GM19397 (cell line): ENCODE data around the gene SMIM36.
"Not testable (repeated sequence)": the region's sequence is repeated elsewhere in the genome, so short reads cannot be mapped to it uniquely, and the experiment has no call there.

Source experiments
- ATAC-seq: cut with Tn5 transposase; IDR thresholded peaks from one replicate; pipeline ENCODE4 v1.9.1; 2021; ENCODE audit warnings: mild to moderate bottlenecking, moderate library complexity; ENCODE audit not compliant: unreplicated experiment

SMIM36 gene

DNA sequence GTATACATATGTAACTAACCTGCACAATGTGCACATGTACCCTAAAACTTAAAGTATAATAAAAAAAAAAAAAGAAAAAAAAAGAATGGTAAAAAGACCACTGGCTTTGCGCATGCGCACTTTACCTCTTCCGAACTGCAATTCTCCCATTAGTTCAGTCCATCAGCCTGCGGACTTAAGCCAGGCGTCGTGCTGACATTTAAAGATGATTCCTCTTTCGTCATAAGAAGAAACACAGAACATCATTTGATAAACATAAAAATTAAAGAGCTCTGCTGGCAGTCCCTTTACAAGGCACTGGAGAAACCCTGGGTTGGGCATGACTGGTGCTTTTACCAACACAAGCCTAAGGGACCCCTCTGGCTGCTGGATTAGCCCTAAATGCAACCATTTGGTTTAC is 3.6 kb downstream of the SMIM36 start:
- ATAC-seq: not testable (repeated sequence)

DNA sequence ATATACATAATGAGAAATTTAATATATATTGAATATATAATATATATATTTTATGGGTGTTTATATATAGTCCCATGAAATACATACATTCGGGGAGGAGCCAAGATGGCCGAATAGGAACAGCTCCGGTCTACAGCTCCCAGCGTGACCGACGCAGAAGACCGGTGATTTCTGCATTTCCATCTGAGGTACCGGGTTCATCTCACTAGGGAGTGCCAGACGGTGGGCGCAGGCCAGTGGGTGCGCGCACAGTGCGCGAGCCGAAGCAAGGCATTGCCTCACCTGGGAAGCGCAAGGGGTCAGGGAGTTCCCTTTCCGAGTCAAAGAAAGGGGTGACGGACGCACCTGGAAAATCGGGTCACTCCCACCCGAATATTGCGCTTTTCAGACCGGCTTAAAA is 9.6 kb downstream of the SMIM36 start:
- ATAC-seq: not testable (repeated sequence)

DNA sequence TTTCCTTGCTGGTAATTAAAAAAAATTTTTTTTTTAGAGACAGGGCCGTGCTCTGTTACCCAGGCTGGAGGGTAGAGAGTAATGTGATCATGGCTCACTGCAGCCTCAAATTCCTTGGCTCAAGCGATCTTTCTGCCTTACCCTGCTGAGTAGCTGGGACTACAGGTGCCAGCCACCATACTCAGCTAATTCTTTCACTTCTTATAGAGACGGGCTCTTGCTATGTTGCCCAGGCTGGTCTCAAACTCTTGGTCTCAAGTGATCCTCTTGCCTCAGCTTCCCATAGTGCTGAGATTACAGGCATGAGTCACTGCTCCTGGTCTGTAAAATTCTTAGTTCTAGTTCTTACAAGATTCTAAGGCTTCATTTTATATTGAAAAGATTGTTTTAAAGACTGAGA is 11.1 kb downstream of the SMIM36 start:
- no peak for ATAC-seq

DNA sequence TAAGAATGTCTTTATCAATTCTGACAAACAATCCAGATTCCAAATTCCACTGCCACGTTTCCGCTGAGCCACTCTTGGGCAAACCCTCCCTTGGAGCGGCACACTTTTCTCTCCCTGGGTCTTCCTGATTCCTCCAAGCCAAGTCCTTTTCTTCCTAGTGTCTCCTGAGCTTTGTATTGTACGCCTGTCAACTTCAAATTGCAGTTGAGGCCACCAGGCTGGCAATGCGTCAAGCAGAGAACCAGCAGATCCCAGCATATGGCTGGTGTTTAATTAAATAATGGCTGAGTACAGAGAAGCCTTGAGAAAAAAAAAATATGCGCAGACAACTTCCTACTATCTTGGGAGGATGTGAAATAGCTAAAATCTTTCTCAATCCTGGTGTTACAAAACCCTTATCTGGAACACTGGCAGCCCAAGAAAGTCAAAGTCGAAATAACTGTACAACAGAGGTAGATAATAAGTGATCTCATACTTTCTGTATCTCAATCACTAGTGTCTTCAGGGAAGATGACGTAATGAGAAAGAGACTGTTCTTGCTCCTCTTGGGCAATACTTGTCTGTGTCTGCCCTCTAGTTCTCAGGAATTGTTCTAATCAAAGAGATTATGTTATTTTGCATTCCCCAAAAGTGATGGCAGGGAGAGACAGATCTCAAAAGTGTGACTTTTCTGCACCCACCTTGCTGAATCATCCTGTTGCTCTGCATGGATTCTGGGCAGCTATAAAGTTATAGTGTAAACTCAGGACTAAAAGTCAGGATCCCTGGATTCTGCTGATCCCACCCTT is 15.0 kb downstream of the SMIM36 start:
- ATAC-seq: no peak

DNA sequence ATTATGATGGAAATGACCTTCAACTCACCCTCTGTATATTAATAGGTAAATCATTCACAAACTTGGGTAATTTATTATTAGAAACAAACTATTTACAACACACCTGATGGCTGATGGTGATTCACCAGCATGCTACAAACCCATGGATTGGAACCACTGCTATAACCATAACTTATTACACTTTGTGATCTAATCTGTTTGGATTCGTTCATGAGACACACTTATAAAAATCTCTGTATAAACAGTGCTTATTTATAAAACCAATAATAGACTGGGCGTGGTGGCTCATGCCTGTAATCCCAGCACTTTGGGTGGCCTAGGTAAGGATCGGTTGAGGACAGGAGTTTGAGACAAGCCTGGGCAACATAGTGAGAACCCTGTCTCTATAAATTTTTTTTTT is 16.0 kb downstream of the SMIM36 start:
- ATAC-seq: no peak

DNA sequence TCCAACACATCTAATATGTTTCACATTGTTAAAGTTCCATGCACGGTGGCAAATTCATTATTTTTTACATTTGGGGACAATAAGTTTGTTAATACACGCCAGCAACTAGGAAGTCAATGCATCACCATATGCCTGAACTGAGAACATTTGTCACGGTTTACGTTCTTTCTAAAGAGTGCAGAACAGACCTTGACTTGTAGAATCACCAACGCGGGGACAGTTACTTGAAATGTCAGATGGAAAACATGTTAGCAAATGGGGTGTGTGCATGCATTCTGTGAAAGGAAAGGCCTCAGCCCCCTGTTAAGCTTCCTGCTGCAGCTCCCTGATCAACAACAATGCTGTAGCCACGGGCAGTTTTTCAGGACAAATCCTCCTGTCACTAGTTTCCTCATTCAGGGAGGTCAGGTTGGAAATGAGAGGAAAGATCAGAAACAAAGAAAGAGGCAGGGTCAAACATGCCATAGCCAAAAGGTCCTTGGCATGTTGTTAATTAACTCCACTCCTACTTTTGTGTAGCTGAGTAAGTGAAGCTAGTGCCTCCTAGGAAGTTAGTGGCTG is 18.4 kb downstream of the SMIM36 start:
- no peak for ATAC-seq

DNA sequence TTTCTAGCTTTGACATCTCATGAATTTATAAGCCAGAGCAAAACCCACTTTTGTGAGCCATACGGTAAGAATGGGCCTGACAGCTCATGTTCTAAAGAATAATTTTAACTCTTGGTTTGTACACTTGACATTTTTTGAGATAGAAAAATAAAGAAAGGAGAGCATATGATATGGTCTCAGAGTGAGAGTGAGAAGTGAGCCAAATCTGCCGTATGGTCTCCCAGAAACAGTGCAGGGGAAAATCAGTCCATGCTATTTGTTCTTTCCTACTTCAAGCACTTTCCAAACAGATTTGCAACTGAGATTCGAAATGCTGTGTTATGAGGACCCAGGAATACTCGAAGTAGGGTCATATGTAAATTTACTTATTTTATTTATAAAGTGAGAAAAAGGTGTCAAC is 20.9 kb downstream of the SMIM36 start:
- no peak for ATAC-seq

DNA sequence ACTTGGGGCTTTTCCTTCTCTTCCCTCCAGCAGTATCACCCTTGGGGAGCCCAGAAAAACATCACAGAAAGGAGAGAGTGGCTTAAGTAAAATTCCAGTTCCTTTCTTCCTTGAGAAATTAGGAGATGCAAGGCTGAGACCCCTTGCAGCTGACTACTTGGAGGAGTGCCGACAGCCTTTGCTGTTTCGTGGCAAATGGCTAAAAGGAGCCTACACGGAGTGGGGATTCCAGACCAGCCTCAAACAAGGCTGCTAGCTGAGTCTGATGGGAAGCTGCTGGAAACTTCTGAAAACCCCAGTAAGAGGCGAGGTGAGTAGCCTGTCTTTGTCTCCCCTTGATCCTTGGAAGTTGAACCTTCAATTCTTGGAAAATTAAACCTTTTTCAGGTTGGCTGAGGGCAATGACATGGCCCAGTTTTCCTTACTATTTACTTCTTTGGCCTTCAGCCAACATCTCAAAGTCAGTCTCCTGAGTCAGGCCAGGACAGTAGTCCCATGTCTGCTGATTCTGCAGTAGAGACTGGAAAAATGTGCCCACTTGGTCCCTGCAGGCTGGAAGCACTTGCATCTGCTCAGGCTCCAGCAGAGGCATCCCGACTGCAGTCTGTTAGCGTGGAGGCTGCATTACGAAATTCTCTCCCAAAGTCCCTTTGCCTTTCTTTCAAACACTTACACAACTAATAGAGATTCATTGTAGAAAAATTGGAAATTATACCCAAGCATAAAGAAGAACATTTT is 23.4 kb downstream of the SMIM36 start:
- no peak for ATAC-seq

DNA sequence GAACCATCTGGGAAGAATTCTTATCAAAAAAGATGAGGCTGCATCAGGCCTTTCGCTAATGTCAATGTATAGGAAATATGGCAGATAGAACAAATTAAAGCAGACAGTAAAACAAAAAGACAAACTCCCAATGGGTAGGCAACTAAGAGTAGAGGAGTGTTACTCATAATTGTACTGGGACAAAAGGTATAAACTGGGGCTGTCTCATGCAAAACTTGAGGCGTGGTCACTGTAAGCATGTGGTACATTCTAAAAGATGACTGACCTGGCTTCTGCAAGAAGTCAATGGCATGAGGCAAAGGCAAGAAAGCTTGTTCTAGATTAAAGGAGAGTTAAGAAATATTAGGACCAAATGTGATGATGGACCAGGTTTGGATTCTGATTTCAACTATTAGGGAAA is 26.7 kb downstream of the SMIM36 start:
- no peak for ATAC-seq

GRCh38 chr17:55482591-55483389 is 28.5 kb downstream of the SMIM36 start:
- ATAC-seq: no peak

DNA sequence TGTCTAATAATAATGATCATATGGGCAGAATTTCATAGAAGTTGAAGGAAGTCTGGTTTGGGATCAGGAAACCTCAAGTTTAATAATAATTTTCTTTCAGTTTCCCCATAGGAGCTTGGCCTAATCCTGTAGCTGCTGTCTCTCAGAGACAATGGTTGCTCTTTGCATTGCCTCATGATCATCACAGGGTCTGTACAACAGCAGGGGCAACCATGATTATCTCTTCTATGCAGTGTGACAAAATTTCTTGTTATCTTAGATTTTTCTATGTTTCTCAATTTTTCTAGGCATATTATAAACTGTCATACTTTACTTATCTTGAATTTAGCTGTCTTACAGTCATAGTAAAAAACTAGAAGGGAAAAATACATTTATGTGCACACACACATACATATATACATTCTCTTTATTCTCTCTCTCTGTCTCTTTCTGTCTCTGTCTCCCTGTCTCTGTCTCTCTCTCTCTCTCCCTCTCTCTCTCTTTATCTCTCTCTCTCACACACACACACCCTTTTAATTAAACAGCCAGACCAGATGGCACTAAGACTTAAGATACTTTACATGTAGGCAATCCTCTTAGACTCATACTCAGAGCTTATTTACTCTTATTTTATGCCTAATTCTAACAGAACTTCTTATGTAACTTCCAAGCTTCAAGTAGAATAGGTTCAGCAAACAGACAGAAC is 30.5 kb downstream of the SMIM36 start:
- ATAC-seq: no peak

- no peak for ATAC-seq
Measured at GRCh38 chr17:55479903-55480302, 31.3 kb downstream of the SMIM36 start.

DNA sequence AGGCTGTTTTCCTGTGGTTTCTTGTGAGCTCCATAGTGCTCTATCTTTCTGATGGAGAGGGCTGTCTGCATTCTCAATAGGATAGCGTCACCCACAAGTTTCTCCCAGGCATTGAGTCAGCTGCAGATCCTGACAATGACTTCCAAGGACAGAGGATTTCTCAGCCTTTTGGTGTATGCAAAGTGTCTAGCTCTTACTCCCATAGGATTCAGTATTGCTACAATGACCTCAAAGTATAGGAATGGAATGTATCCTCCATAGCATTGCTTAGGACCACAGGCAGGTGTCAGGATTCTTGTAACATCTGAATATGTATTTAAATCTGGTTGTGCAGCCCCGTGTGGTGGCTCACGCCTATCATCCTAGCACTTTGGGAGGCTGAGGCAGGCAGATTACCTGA is 32.3 kb downstream of the SMIM36 start:
- ATAC-seq: no peak

DNA sequence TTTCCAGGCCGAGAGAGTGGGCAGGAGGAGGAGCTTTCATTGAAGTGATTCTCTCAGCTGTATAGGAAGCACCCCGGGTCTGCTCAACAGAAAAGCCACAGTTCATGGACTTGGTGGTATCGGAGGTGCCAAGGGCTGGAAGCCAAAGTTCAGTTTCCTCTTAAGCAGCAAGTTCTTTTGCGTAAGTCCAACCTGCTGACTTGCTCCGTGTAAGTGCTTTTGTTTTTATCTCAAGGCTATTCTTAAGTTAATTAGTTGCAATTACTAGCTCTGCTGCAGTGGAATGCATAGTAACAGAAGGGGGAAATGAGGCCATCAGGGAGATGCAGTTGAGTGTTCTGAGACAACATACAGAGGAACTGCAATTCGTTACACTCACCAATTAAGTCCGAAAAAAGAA is 44.6 kb downstream of the SMIM36 start:
- ATAC-seq: no peak

GRCh38 chr17:55465771-55466170 is 45.5 kb downstream of the SMIM36 start:
- not testable (repeated sequence) for ATAC-seq

DNA sequence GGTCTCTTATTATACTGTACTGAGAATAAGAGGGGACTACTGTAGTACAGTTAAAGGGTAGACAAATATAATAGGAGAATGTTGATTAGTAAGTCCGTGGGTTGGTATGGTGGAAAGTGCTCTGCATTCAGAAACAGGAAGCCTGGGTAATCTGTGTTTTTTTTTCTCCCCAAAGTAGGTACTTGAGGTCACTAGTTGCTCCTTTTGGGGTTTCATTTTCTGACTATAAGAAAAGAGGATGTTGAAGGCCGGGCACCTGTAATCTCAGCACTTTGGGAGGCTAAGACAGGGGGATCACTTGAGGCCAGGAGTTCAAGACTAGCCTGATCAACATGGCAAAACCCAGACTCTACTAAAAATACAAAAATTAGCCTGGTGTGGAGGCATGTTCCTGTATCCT is 47.7 kb downstream of the SMIM36 start:
- peak; percentile 54 for ATAC-seq

- no peak for ATAC-seq
Measured at GRCh38 chr17:55462711-55463110, 48.5 kb downstream of the SMIM36 start.

- no peak for ATAC-seq
Measured at GRCh38 chr17:55462234-55462633, 49.0 kb downstream of the SMIM36 start.

DNA sequence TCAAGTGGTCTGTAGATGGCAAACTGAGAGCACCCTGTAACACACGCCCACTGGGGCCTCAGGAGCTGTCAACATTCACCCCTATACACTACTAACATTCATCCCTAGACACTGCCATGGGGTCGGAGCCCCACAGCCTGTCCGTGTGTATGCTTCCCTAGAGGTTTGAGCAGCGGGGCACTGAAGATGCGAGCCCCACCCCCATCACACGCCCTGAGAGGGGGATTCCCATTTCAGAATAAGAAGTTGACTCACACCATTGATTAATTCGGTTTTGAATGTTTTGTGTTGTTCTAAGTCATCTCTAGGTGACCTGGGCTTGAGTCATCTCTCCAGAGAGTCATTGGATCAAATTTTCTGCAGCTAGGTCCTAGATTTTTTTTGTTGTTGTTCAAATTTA is 52.3 kb downstream of the SMIM36 start:
- ATAC-seq: peak; percentile 59

GRCh38 chr17:55458287-55458900 is 52.9 kb downstream of the SMIM36 start:
- no peak for ATAC-seq
